Activated gamma-delta T cell (primary cell): ENCODE results near the gene ACY1.

Experiments
- DNase-seq: peaks from one replicate; lab custom pipeline; 2025; lab: John Stamatoyannopoulos, UW

Gene ACY1

GRCh38 chr3:51963951-51964451, 19.3 kb upstream of the ACY1 start:
- no peak for DNase-seq

GRCh38 chr3:51964521-51964920, 18.8 kb upstream of the ACY1 start:
- DNase-seq: no peak

GRCh38 chr3:51966016-51966415, 17.3 kb upstream of the ACY1 start:
- no peak for DNase-seq

GRCh38 chr3:51966486-51966885, 16.8 kb upstream of the ACY1 start:
- no peak for DNase-seq

- no peak for DNase-seq
Observed at GRCh38 chr3:51966922-51967383, 16.4 kb upstream of the ACY1 start.

- DNase-seq: peak; percentile 47
Observed at GRCh38 chr3:51967384-51968169, 15.8 kb upstream of the ACY1 start, which contains the start of gene PCBP4. PCBP4 (minus strand) TSS chr3:51967454; CDS start chr3:51961240, 6,214 bp downstream.

GRCh38 chr3:51968170-51968775, 15.1 kb upstream of the ACY1 start:
- DNase-seq: no peak

GRCh38 chr3:51968883-51969678, 14.3 kb upstream of the ACY1 start:
- no peak for DNase-seq

GRCh38 chr3:51969841-51970240, 13.5 kb upstream of the ACY1 start:
- no peak for DNase-seq

GRCh38 chr3:51970606-51971300, 12.6 kb upstream of the ACY1 start:
- no peak for DNase-seq

GRCh38 chr3:51971350-51971749, 12.0 kb upstream of the ACY1 start:
- DNase-seq: no peak

- DNase-seq: no peak
Observed at GRCh38 chr3:51974277-51974962, 8.9 kb upstream of the ACY1 start.

GRCh38 chr3:51974963-51975851, 8.1 kb upstream of the ACY1 start, which contains the start of gene ABHD14A:
ABHD14A (plus strand) TSS chr3:51975064; CDS start chr3:51975136, 72 bp downstream.
- DNase-seq: peak; percentile 73

GRCh38 chr3:51975852-51976549, 7.3 kb upstream of the ACY1 start:
- peak; percentile 16 for DNase-seq

GRCh38 chr3:51977446-51978142, 5.7 kb upstream of the ACY1 start:
- DNase-seq: no peak

GRCh38 chr3:51978143-51978502, 5.2 kb upstream of the ACY1 start:
- no peak for DNase-seq

GRCh38 chr3:51980253-51980652, 3.1 kb upstream of the ACY1 start:
- no peak for DNase-seq

GRCh38 chr3:51982352-51982837, 940 bp upstream of the ACY1 start:
- no peak for DNase-seq
